ENCODE measurements around the gene FBXO41.
"Not testable (repeated sequence)": the region's sequence is repeated elsewhere in the genome, so short reads cannot be mapped to it uniquely, and the experiment has no call there.

FBXO41 gene

GRCh38 chr2:73266061-73266901 lies 18.0 kb downstream of the FBXO41 start:
- no peak for TF ChIP-seq CTCF (IDR thresholded peaks at IDR 0.05; ENCODE audit: insufficient read depth, low read depth, low read length, missing control alignments)
- H3K4me3 ChIP-seq (ENCODE audit: low read depth, low read length), result no peak overlapping the region
- DNase-seq (ENCODE audit: low read depth), result no peak

- no peak overlapping the region for H3K4me3 ChIP-seq (ENCODE audit: low read depth, low read length)
- TF ChIP-seq CTCF (IDR thresholded peaks at IDR 0.05; ENCODE audit: insufficient read depth, low read depth, low read length, missing control alignments), result no peak
- no peak for DNase-seq (ENCODE audit: low read depth)
These were observed 18.8 kb downstream of the FBXO41 start for GRCh38 chr2:73265298-73266060.

GRCh38 chr2:73264783-73265182 lies 19.5 kb downstream of the FBXO41 start:
- DNase-seq (ENCODE audit: low read depth), result no peak
- no peak for TF ChIP-seq CTCF (IDR thresholded peaks at IDR 0.05; ENCODE audit: insufficient read depth, low read depth, low read length, missing control alignments)
- H3K4me3 ChIP-seq (ENCODE audit: low read depth, low read length), result no peak overlapping the region

GRCh38 chr2:73264332-73264606 lies 20.0 kb downstream of the FBXO41 start:
- DNase-seq (ENCODE audit: low read depth), result no peak
- TF ChIP-seq CTCF (IDR thresholded peaks at IDR 0.05; ENCODE audit: insufficient read depth, low read depth, low read length, missing control alignments), result no peak
- no peak overlapping the region for H3K4me3 ChIP-seq (ENCODE audit: low read depth, low read length)

- no peak for DNase-seq (ENCODE audit: low read depth)
- no peak for TF ChIP-seq CTCF (IDR thresholded peaks at IDR 0.05; ENCODE audit: insufficient read depth, low read depth, low read length, missing control alignments)
- no peak overlapping the region for H3K4me3 ChIP-seq (ENCODE audit: low read depth, low read length)
These were observed 20.5 kb downstream of the FBXO41 start for GRCh38 chr2:73263540-73264331.

GRCh38 chr2:73262691-73263429 lies 21.4 kb downstream of the FBXO41 start:
- DNase-seq (ENCODE audit: low read depth); H3K4me3 ChIP-seq (ENCODE audit: low read depth, low read length): not testable (repeated sequence)

All from GM12865 (cell line).